Astrocyte (in vitro differentiated cells and primary cell): ENCODE data around the gene FAM53B. TPM values are rescaled to one million over a fixed set of nuclear protein-coding genes. Genes with fewer than 3 reads are reported as not detected.

ENCODE experiments used
- DNase-seq: peaks from one replicate; pipeline ENCODE4 v3.0.0-alpha.2; 2010; ENCODE audit warnings: low read depth
- FAIRE-seq: peaks from 2 replicates; lab custom pipeline; 2011; peaks lifted over from hg19 to GRCh38; lab: Jason Lieb, UNC
- H2AFZ ChIP-seq: 2 replicates; pipeline ENCODE4 v1.6.0; 2012; ENCODE audit warnings: low read depth, low read length, inconsistent platforms
- H3K27ac ChIP-seq: 2 replicates; pipeline ENCODE4 v1.5.1; 2011; ENCODE audit warnings: low read depth, low read length, inconsistent platforms
- H3K27me3 ChIP-seq: 2 replicates; pipeline ENCODE4 v1.6.0; 2011; ENCODE audit warnings: low read length, inconsistent platforms; ENCODE audit not compliant: insufficient read depth
- H3K36me3 ChIP-seq: 2 replicates; pipeline ENCODE4 v1.5.1; 2011; ENCODE audit warnings: low read length, inconsistent platforms; ENCODE audit not compliant: insufficient read depth
- H3K4me1 ChIP-seq: 2 replicates; pipeline ENCODE4 v1.5.1; 2011; ENCODE audit warnings: low read length, inconsistent platforms; ENCODE audit not compliant: insufficient read depth
- H3K4me2 ChIP-seq: 2 replicates; pipeline ENCODE4 v1.6.0; 2012; ENCODE audit warnings: low read length, inconsistent platforms
- H3K4me3 ChIP-seq: 2 replicates; pipeline ENCODE4 v1.5.1; 2011; ENCODE audit warnings: low read depth, mild to moderate bottlenecking, low read length, inconsistent platforms; ENCODE audit not compliant: insufficient read depth
- H3K79me2 ChIP-seq: 2 replicates; pipeline ENCODE4 v1.6.0; 2012; ENCODE audit warnings: mild to moderate bottlenecking, low read length, inconsistent platforms; ENCODE audit not compliant: insufficient read depth
- H3K9ac ChIP-seq: 2 replicates; pipeline ENCODE4 v1.6.0; 2012; ENCODE audit warnings: mild to moderate bottlenecking, low read length, inconsistent platforms
- H3K9me3 ChIP-seq: 2 replicates; pipeline ENCODE4 v1.5.1; 2012; ENCODE audit warnings: low read depth, mild to moderate bottlenecking, low read length, inconsistent platforms; ENCODE audit not compliant: insufficient read depth
- H4K20me1 ChIP-seq: 2 replicates; pipeline ENCODE4 v1.6.0; 2012; ENCODE audit warnings: low read length, inconsistent platforms; ENCODE audit not compliant: insufficient read depth
- H3K27ac Mint-ChIP-seq: one replicate; pipeline ENCODE4 v1.8.0; 2021; ENCODE audit warnings: mild to moderate bottlenecking, mixed read lengths; ENCODE audit not compliant: unreplicated experiment
- H3K27me3 Mint-ChIP-seq: one replicate; pipeline ENCODE4 v1.8.0; 2021; ENCODE audit warnings: low read depth, mixed read lengths; ENCODE audit not compliant: unreplicated experiment
- H3K36me3 Mint-ChIP-seq: one replicate; pipeline ENCODE4 v1.8.0; 2021; ENCODE audit warnings: low read depth, mixed read lengths; ENCODE audit not compliant: unreplicated experiment
- H3K4me1 Mint-ChIP-seq: one replicate; pipeline ENCODE4 v1.8.0; 2021; ENCODE audit warnings: low read depth, mixed read lengths; ENCODE audit not compliant: unreplicated experiment
- H3K4me3 Mint-ChIP-seq: one replicate; pipeline ENCODE4 v1.8.0; 2021; ENCODE audit warnings: mild to moderate bottlenecking, moderate library complexity, mixed read lengths; ENCODE audit not compliant: unreplicated experiment
- H3K9me3 Mint-ChIP-seq: one replicate; pipeline ENCODE4 v1.8.0; 2021; ENCODE audit warnings: mild to moderate bottlenecking, mixed read lengths; ENCODE audit not compliant: unreplicated experiment
- CTCF ChIP-seq: IDR thresholded peaks from 2 replicates; pipeline ENCODE4 v1.5.1; 2011; ENCODE audit warnings: low read depth, mild to moderate bottlenecking, inconsistent platforms, low read length, moderate library complexity; ENCODE audit not compliant: insufficient read depth
- EZH2 ChIP-seq: IDR thresholded peaks from 2 replicates; pipeline ENCODE4 v1.6.1; 2012; ENCODE audit warnings: mild to moderate bottlenecking, low read length, inconsistent platforms; ENCODE audit not compliant: insufficient read depth
- total RNA-seq: library from RNA; stranded (reverse); gene quantifications from 2 replicates; pipeline ENCODE4 v1.2.1, GENCODE V29; 2021

Gene FAM53B
- total RNA-seq, 1 donor from 2014 or later: 12.9 TPM

GRCh38 chr10:124696446-124697392 is 47.5 kb downstream of the FAM53B start:
- no peak overlapping the region for H2AFZ ChIP-seq
- Mint-ChIP-seq H3K36me3 (peaks cover 31% of the 10 kb centered on the region), H3K27me3 (no peaks in the 10 kb centered on the region), H3K4me1 (peaks cover 8% of the 10 kb centered on the region), H3K27ac (no peak overlapping the region), H3K9me3 (no peaks in the 10 kb centered on the region), H3K4me3 (no peak overlapping the region)
- DNase-seq (no peak), FAIRE-seq (no peak)
- no peak overlapping the region for H3K4me3 ChIP-seq
- peaks cover 7% of the 10 kb centered on the region for H3K4me1 ChIP-seq
- peaks cover 32% of the 10 kb centered on the region for H4K20me1 ChIP-seq
- peaks cover 2% of the 10 kb centered on the region for H3K36me3 ChIP-seq
- H3K79me2 ChIP-seq: no peaks in the 10 kb centered on the region
- H3K27ac ChIP-seq: no peak overlapping the region
- H3K27me3 ChIP-seq: no peaks in the 10 kb centered on the region
- no peaks in the 10 kb centered on the region for H3K9me3 ChIP-seq
- TF ChIP-seq EZH2 (no peak), CTCF (no peak)
- no peak overlapping the region for H3K4me2 ChIP-seq
- no peak overlapping the region for H3K9ac ChIP-seq

GRCh38 chr10:124695259-124695658 is 48.9 kb downstream of the FAM53B start:
- Histone ChIP-seq H3K4me3 (no peak overlapping the region), H2AFZ (no peak overlapping the region), H4K20me1 (peaks cover 22% of the 10 kb centered on the region), H3K27me3 (no peaks in the 10 kb centered on the region), H3K9me3 (no peaks in the 10 kb centered on the region), H3K27ac (no peak overlapping the region), H3K79me2 (no peaks in the 10 kb centered on the region), H3K9ac (no peak overlapping the region), H3K36me3 (peaks cover 2% of the 10 kb centered on the region), H3K4me1 (no peaks in the 10 kb centered on the region), H3K4me2 (no peak overlapping the region)
- Mint-ChIP-seq H3K4me1 (peaks cover 6% of the 10 kb centered on the region), H3K27me3 (no peaks in the 10 kb centered on the region), H3K36me3 (peaks cover 29% of the 10 kb centered on the region), H3K9me3 (no peaks in the 10 kb centered on the region), H3K27ac (no peak overlapping the region), H3K4me3 (no peak overlapping the region)
- DNase-seq: no peak
- TF ChIP-seq CTCF: no peak
- TF ChIP-seq EZH2: no peak
- no peak for FAIRE-seq
